Smooth muscle cell (in vitro differentiated cells): ENCODE data around the gene CELF4. TPM values are rescaled to one million over a fixed set of nuclear protein-coding genes. Genes with fewer than 3 reads are reported as not detected.

Source experiments
- DNase-seq: peaks from one replicate; lab custom pipeline; 2025; ENCODE audit not compliant: unreplicated experiment; lab: John Stamatoyannopoulos, UW
- H2AFZ ChIP-seq: fragments of 200-600 bp; sonication (generic); 2 replicates; pipeline ENCODE4 v1.6.0; 2016; ENCODE audit warnings: antibody characterized with exemption, low read depth, mild to moderate bottlenecking
- H3F3A ChIP-seq: fragments of 200-600 bp; sonication (generic); 2 replicates; pipeline ENCODE4 v1.6.0; 2017; ENCODE audit warnings: antibody characterized with exemption, low read depth
- H3K27ac ChIP-seq: fragments of 200-600 bp; sonication (generic); 2 replicates; pipeline ENCODE4 v1.5.1; 2016; ENCODE audit warnings: low read depth, mild to moderate bottlenecking
- H3K27me3 ChIP-seq: fragments of 200-600 bp; sonication (generic); 2 replicates; pipeline ENCODE4 v1.6.1; 2016; ENCODE audit warnings: low read depth, mild to moderate bottlenecking
- H3K36me3 ChIP-seq: fragments of 200-600 bp; sonication (generic); 2 replicates; pipeline ENCODE4 v1.5.1; 2016; ENCODE audit warnings: low read depth
- H3K4me1 ChIP-seq: fragments of 200-600 bp; sonication (generic); 2 replicates; pipeline ENCODE4 v1.5.1; 2016; ENCODE audit warnings: low read depth
- H3K4me2 ChIP-seq: fragments of 200-600 bp; sonication (generic); 2 replicates; pipeline ENCODE4 v1.6.0; 2016; ENCODE audit warnings: mild to moderate bottlenecking
- H3K4me3 ChIP-seq: fragments of 200-600 bp; sonication (generic); 2 replicates; pipeline ENCODE4 v1.5.1; 2016; ENCODE audit warnings: mild to moderate bottlenecking
- H3K79me2 ChIP-seq: fragments of 200-600 bp; sonication (generic); 2 replicates; pipeline ENCODE4 v1.6.0; 2016; ENCODE audit warnings: low read depth, mild to moderate bottlenecking
- H3K9ac ChIP-seq: fragments of 200-600 bp; sonication (generic); 2 replicates; pipeline ENCODE4 v1.6.0; 2016; ENCODE audit warnings: low read depth
- H3K9me3 ChIP-seq: fragments of 200-600 bp; sonication (generic); replicated peaks from 2 replicates; pipeline ENCODE4 v1.5.1; 2016; ENCODE audit warnings: low read depth
- H4K20me1 ChIP-seq: fragments of 200-600 bp; sonication (generic); 2 replicates; pipeline ENCODE4 v1.6.0; 2016; ENCODE audit warnings: low read depth
- CTCF ChIP-seq: fragments of 200-600 bp; sonication (generic); IDR thresholded peaks from 2 replicates; pipeline ENCODE4 v1.5.1; 2017; ENCODE audit warnings: borderline replicate concordance, mild to moderate bottlenecking, antibody characterized with exemption; ENCODE audit not compliant: insufficient read depth, poor library complexity, severe bottlenecking
- WGBS: methylation state at CpG from one replicate; pipeline ENCODE4 v1.1.7; 2016; ENCODE audit warnings: low lambda C conversion rate; 5-methylcytosine and 5-hydroxymethylcytosine counted together
- polyA plus RNA-seq: library from polyadenylated mRNA; unstranded; fragments of >200 nt; fragmentation: Nextera tagmentation; extraction: Ambion mirVana; gene quantifications from 2 replicates; pipeline ENCODE4 v1.2.1, GENCODE V29; 2016
- total RNA-seq: library from RNA; depleted of rRNA; stranded (reverse); fragments of >200 nt; gene quantifications from 2 replicates; pipeline ENCODE4 v1.2.3, GENCODE V29; 2014

CELF4 gene
- total and polyA plus RNA-seq, 2 experiments from 2014 or later: 0.40 TPM; not detected in 1

GRCh38 chr18:37393221-37393827, 172.3 kb downstream of the CELF4 start:
- Histone ChIP-seq H4K20me1 (no peaks in the 10 kb centered on the region), H3K9me3 (no peaks in the 10 kb centered on the region), H3K79me2 (no peaks in the 10 kb centered on the region), H3K27ac (no peak overlapping the region), H3K9ac (no peak overlapping the region), H3K36me3 (no peaks in the 10 kb centered on the region), H3K27me3 (peaks cover 19% of the 10 kb centered on the region), H3K4me1 (peaks cover 12% of the 10 kb centered on the region), H3K4me3 (peak overlapping the region; percentile 52), H3F3A (no peaks in the 10 kb centered on the region), H3K4me2 (peak overlapping the region; percentile 94), H2AFZ (no peak overlapping the region)
- DNase-seq: no peak
- WGBS: 38% methylated on average over 6 of the region's 6 CpGs
- no peak for TF ChIP-seq CTCF

GRCh38 chr18:37392648-37393047, 172.9 kb downstream of the CELF4 start:
- Histone ChIP-seq H3K36me3 (no peaks in the 10 kb centered on the region), H3K4me2 (no peak overlapping the region), H3K9me3 (no peaks in the 10 kb centered on the region), H3K27me3 (peaks cover 26% of the 10 kb centered on the region), H3K27ac (no peak overlapping the region), H3F3A (no peaks in the 10 kb centered on the region), H4K20me1 (no peaks in the 10 kb centered on the region), H3K4me1 (peaks cover 12% of the 10 kb centered on the region), H3K79me2 (no peaks in the 10 kb centered on the region), H3K4me3 (no peak overlapping the region), H2AFZ (no peak overlapping the region), H3K9ac (no peak overlapping the region)
- TF ChIP-seq CTCF: no peak
- 88% methylated on average over 3 of the region's 3 CpGs for whole genome bisulfite sequencing
- no peak for DNase-seq

GRCh38 chr18:37391698-37392548, 173.7 kb downstream of the CELF4 start:
- Histone ChIP-seq H3K79me2 (no peaks in the 10 kb centered on the region), H3K4me1 (peaks cover 12% of the 10 kb centered on the region), H3K4me3 (no peak overlapping the region), H3K36me3 (no peaks in the 10 kb centered on the region), H3K27me3 (peaks cover 26% of the 10 kb centered on the region), H2AFZ (no peak overlapping the region), H3K4me2 (no peak overlapping the region), H3F3A (no peaks in the 10 kb centered on the region), H4K20me1 (no peaks in the 10 kb centered on the region), H3K27ac (no peak overlapping the region), H3K9me3 (no peaks in the 10 kb centered on the region), H3K9ac (no peak overlapping the region)
- TF ChIP-seq CTCF: no peak
- DNase-seq: no peak
- 87% methylated on average over 16 of the region's 16 CpGs for WGBS
